RWPE1 (cell line): ENCODE data around the gene SNX5.
A peak's percentile ranks its signal among the peaks of the same experiment; 100 is the strongest.

Experiments
- CTCF ChIA-PET: fragments of 350-600 bp; sonication (Branson Sonifier 250); formaldehyde crosslinking; extraction: SDS; loops from one replicate; lab custom pipeline; 2021; lab: Yijun Ruan, JAX
- POLR2A ChIA-PET: fragments of 400-600 bp; formaldehyde crosslinking; extraction: SDS; loops from one replicate; lab custom pipeline; 2020; ENCODE audit warnings: antibody characterized with exemption; ENCODE audit not compliant: low non-redundant PET; lab: Yijun Ruan, JAX
- DNase-seq: peaks from one replicate; pipeline ENCODE4 v3.0.0; 2012; ENCODE audit warnings: low spot score
- H3K27ac ChIP-seq: fragments of 450-650 bp; 2 replicates; pipeline ENCODE4 v1.5.1; 2017
- CTCF ChIP-seq: fragments of 450-650 bp; conservative IDR thresholded peaks from 2 replicates; pipeline ENCODE4 v1.5.1; 2017; ENCODE audit warnings: low read depth, mild to moderate bottlenecking

Gene SNX5

GRCh38 chr20:17993546-17993945 is 25.0 kb upstream of the SNX5 start:
- DNase-seq, result no peak
- TF ChIP-seq CTCF, result no peak
- H3K27ac ChIP-seq, result no peak overlapping the region
- CTCF ChIA-PET, result no interaction called here
- POLR2A ChIA-PET, result no interaction called here

- ChIA-PET POLR2A (interaction anchor here (0.7 kb wide), 1 partner anchor 517 kb away, joined by 3 read pairs; no protein-coding TSS in a partner anchor), CTCF (interaction anchor here (0.6 kb wide), 1 partner anchor 293 kb away, joined by 5 read pairs; no protein-coding TSS in a partner anchor)
- TF ChIP-seq CTCF, result no peak
- no peak for DNase-seq
- peak overlapping the region; percentile 47 for H3K27ac ChIP-seq
These were observed 24.4 kb upstream of the SNX5 start for GRCh38 chr20:17992847-17993513.

- ChIA-PET POLR2A (no interaction called here), CTCF (no interaction called here)
- peak overlapping the region; percentile 47 for H3K27ac ChIP-seq
- no peak for DNase-seq
- TF ChIP-seq CTCF, result no peak
These were observed 23.6 kb upstream of the SNX5 start for GRCh38 chr20:17992224-17992637.

- ChIA-PET POLR2A (interaction anchor here (0.6 to 1.3 kb wide), 2 partner anchors 21 to 516 kb away, joined by 3 to 4 read pairs; no protein-coding TSS in a partner anchor), CTCF (interaction anchor here (0.9 kb wide), 1 partner anchor 23 kb away, joined by 3 read pairs; no protein-coding TSS in a partner anchor)
- TF ChIP-seq CTCF, result no peak
These were observed 21.8 kb upstream of the SNX5 start for GRCh38 chr20:17990278-17990972.

GRCh38 chr20:17987988-17988387 is 19.4 kb upstream of the SNX5 start:
- CTCF ChIA-PET, result no interaction called here
- POLR2A ChIA-PET, result no interaction called here
- no peak for DNase-seq
- no peak overlapping the region for H3K27ac ChIP-seq
- no peak for TF ChIP-seq CTCF

More at GRCh38 chr20:17990278-17990972, 21.8 kb upstream of the SNX5 start:
- DNase-seq, result no peak
- H3K27ac ChIP-seq, result no peak overlapping the region

- ChIA-PET POLR2A (interaction anchor here (0.7 kb wide), 1 partner anchor 154 kb away, joined by 4 read pairs; no protein-coding TSS in a partner anchor), CTCF (interaction anchor here (0.5 to 1.2 kb wide), 3 partner anchors 17 to 1916 kb away, joined by 3 to 5 read pairs (median 3); no protein-coding TSS in a partner anchor)
- no peak overlapping the region for H3K27ac ChIP-seq
- TF ChIP-seq CTCF, result no peak
- DNase-seq, result no peak
These were observed 16.9 kb upstream of the SNX5 start for GRCh38 chr20:17985388-17986018.
